ENCODE results near the gene BRAT1.
"Not testable (repeated sequence)": the region's sequence is repeated elsewhere in the genome, so short reads cannot be mapped to it uniquely, and the experiment has no call there.

DNA sequence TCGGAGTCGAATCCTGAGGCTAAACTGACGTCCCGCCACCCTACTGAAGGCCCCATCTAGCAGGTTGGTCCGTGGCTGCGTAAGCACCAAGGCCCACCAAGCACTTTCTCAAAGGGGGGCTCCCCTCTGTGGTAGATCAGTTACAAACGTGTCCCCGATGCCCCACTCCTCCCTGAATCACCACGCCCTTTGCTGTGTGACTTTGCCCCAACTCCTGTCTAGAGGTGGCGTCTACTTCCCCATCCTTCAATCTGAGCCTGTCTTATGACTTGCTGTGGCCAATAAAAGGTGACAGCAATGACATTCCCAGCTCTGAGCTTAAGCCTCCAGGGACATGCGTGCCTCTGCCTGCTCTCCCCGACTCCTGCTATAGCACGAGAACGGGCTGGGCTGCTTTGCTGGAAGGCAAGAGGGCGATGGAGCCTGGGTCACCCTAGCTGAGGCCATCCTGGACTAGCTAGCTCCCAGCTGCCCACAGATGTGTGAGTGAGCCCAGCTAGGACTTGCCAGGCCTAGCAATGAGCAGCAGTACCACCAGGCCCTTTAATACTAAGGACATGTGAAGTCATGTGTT is 23.0 kb downstream of the BRAT1 start:
- TF ChIP-seq, protein P1, sequence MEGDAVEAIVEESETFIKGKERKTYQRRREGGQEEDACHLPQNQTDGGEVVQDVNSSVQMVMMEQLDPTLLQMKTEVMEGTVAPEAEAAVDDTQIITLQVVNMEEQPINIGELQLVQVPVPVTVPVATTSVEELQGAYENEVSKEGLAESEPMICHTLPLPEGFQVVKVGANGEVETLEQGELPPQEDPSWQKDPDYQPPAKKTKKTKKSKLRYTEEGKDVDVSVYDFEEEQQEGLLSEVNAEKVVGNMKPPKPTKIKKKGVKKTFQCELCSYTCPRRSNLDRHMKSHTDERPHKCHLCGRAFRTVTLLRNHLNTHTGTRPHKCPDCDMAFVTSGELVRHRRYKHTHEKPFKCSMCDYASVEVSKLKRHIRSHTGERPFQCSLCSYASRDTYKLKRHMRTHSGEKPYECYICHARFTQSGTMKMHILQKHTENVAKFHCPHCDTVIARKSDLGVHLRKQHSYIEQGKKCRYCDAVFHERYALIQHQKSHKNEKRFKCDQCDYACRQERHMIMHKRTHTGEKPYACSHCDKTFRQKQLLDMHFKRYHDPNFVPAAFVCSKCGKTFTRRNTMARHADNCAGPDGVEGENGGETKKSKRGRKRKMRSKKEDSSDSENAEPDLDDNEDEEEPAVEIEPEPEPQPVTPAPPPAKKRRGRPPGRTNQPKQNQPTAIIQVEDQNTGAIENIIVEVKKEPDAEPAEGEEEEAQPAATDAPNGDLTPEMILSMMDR (conservative IDR thresholded peaks at IDR 0.05 in 1 of 2, IDR thresholded peaks at IDR 0.05 in 1 of 2; ENCODE audit: low read depth in 1 of 2, low read length in 2 of 2) = not testable (repeated sequence)
- not testable (repeated sequence) for TF ChIP-seq EZH2 (IDR thresholded peaks at IDR 0.05; ENCODE audit: low read length, missing control alignments)

Data from fibroblast of lung (primary cell).